ENCODE data around the gene FOXL3.

FOXL3 gene

GRCh38 chr7:245574-246295 is 44.2 kb upstream of the FOXL3 start:
- TF ChIP-seq SIN3A (IDR thresholded peaks at IDR 0.05; ENCODE audit: borderline replicate concordance, insufficient read depth, low read length), result no peak
- TF ChIP-seq POLR2AphosphoS5 (IDR thresholded peaks at IDR 0.05; ENCODE audit: low read depth, low read length), result no peak
- no peak for TF ChIP-seq FOXP2 (optimal IDR thresholded peaks at IDR 0.05; ENCODE audit: borderline replicate concordance, extremely low read depth, extremely low read length, insufficient read depth)

- TF ChIP-seq REST (IDR thresholded peaks at IDR 0.05; ENCODE audit: insufficient read depth in 1 of 2, low read depth in 2 of 2, low read length in 2 of 2) (no peak), TAF1 (IDR thresholded peaks at IDR 0.05; ENCODE audit: borderline replicate concordance, insufficient read depth, low read length) (no peak), POLR2AphosphoS5 (IDR thresholded peaks at IDR 0.05; ENCODE audit: low read depth, low read length) (no peak), SIN3A (IDR thresholded peaks at IDR 0.05; ENCODE audit: borderline replicate concordance, insufficient read depth, low read length) (no peak), FOXP2 (optimal IDR thresholded peaks at IDR 0.05; ENCODE audit: borderline replicate concordance, extremely low read depth, extremely low read length, insufficient read depth) (no peak)
These were observed 43.5 kb upstream of the FOXL3 start for GRCh38 chr7:246451-246850.

- no peak for TF ChIP-seq FOXP2 (optimal IDR thresholded peaks at IDR 0.05; ENCODE audit: borderline replicate concordance, extremely low read depth, extremely low read length, insufficient read depth)
- TF ChIP-seq SIN3A (IDR thresholded peaks at IDR 0.05; ENCODE audit: borderline replicate concordance, insufficient read depth, low read length), result no peak
- no peak for TF ChIP-seq REST (IDR thresholded peaks at IDR 0.05; ENCODE audit: insufficient read depth in 1 of 2, low read depth in 2 of 2, low read length in 2 of 2)
- TF ChIP-seq POLR2AphosphoS5 (IDR thresholded peaks at IDR 0.05; ENCODE audit: low read depth, low read length), result no peak
- no peak for TF ChIP-seq TAF1 (IDR thresholded peaks at IDR 0.05; ENCODE audit: borderline replicate concordance, insufficient read depth, low read length)
These were observed 42.8 kb upstream of the FOXL3 start for GRCh38 chr7:247181-247580.

- TF ChIP-seq REST (IDR thresholded peaks at IDR 0.05; ENCODE audit: insufficient read depth in 1 of 2, low read depth in 2 of 2, low read length in 2 of 2), result no peak
- no peak for TF ChIP-seq FOXP2 (optimal IDR thresholded peaks at IDR 0.05; ENCODE audit: borderline replicate concordance, extremely low read depth, extremely low read length, insufficient read depth)
- no peak for TF ChIP-seq POLR2AphosphoS5 (IDR thresholded peaks at IDR 0.05; ENCODE audit: low read depth, low read length)
- no peak for TF ChIP-seq SIN3A (IDR thresholded peaks at IDR 0.05; ENCODE audit: borderline replicate concordance, insufficient read depth, low read length)
- TF ChIP-seq TAF1 (IDR thresholded peaks at IDR 0.05; ENCODE audit: borderline replicate concordance, insufficient read depth, low read length), result no peak
These were observed 42.3 kb upstream of the FOXL3 start for GRCh38 chr7:247636-248035.

GRCh38 chr7:248732-249435 is 41.1 kb upstream of the FOXL3 start:
- no peak for TF ChIP-seq TAF1 (IDR thresholded peaks at IDR 0.05; ENCODE audit: borderline replicate concordance, insufficient read depth, low read length)
- no peak for TF ChIP-seq FOXP2 (optimal IDR thresholded peaks at IDR 0.05; ENCODE audit: borderline replicate concordance, extremely low read depth, extremely low read length, insufficient read depth)
- TF ChIP-seq SIN3A (IDR thresholded peaks at IDR 0.05; ENCODE audit: borderline replicate concordance, insufficient read depth, low read length), result no peak
- no peak for TF ChIP-seq POLR2AphosphoS5 (IDR thresholded peaks at IDR 0.05; ENCODE audit: low read depth, low read length)
- TF ChIP-seq REST (IDR thresholded peaks at IDR 0.05; ENCODE audit: insufficient read depth in 1 of 2, low read depth in 2 of 2, low read length in 2 of 2), result no peak
